HG02973 (cell line): ENCODE measurements around the gene LAMB4.
"Not testable (repeated sequence)": the region's sequence is repeated elsewhere in the genome, so short reads cannot be mapped to it uniquely, and the experiment has no call there.

ENCODE experiments used
- ATAC-seq: cut with Tn5 transposase; IDR thresholded peaks from one replicate; pipeline ENCODE4 v1.9.1; 2021; ENCODE audit warnings: moderate library complexity; ENCODE audit not compliant: unreplicated experiment

Gene LAMB4

GRCh38 chr7:108054537-108054936 lies 75.6 kb downstream of the LAMB4 start:
- ATAC-seq, result no peak

- ATAC-seq, result no peak
These were observed 76.9 kb downstream of the LAMB4 start for GRCh38 chr7:108053250-108053649.

- ATAC-seq, result no peak
These were observed 78.7 kb downstream of the LAMB4 start for GRCh38 chr7:108051454-108051853.

DNA sequence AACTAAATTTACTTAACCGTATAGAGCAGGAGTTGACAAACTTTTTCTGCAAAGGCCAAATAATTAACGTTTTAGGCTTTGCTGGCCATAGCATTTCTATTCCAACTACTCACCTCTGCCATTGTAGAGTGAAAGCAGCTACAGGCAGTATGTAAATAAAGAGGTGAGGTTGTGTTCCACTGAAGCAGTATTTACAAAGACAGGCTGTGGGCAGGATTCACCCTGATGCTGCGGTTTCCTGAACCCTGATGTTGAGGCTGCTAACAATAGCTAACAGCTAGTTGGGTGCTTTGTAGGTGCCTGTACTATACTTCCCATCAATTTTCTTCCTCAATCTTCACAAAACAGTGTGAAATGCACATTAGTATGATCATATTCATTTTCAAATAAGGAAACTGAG lies 80.2 kb downstream of the LAMB4 start:
- no peak for ATAC-seq

DNA sequence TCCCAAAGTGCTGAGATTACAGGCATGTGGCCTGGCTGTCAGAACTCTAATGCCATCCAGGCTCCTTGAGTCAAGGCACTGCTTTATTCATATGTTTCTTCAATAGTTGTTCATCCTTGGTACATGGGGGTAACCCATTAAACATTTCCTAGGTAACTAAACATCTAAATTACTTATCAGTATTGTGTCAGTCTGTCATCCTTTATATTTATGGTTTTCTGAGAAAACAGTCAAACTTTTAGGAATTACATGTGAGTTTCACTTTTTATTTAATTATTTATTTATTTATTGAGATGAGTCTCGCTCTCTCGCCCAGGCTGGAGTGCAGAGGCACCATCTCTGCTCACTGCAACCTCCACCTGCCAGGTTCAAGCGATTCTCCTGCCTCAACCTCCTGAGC lies 81.7 kb downstream of the LAMB4 start:
- no peak for ATAC-seq

GRCh38 chr7:108046952-108047506 lies 83.1 kb downstream of the LAMB4 start:
- ATAC-seq, result no peak

DNA sequence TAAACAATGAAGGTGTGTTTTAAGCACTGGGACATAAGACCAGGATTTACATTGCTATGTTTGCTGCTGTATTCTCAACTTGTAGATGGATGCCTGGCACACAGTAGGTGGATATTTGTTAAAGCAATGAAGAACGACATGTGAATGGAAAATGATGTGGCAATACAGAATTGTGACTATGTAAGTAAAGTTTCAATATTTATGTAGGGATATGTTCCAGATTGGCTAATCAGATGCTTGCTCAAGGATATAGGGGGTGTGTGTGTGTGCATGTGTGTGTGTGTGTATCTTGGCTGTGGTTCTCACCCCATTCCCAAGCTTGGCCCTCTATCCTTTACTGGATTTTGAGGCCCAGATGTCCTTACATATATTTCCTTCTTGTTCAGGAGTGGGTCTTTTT lies 84.5 kb downstream of the LAMB4 start:
- no peak for ATAC-seq

DNA sequence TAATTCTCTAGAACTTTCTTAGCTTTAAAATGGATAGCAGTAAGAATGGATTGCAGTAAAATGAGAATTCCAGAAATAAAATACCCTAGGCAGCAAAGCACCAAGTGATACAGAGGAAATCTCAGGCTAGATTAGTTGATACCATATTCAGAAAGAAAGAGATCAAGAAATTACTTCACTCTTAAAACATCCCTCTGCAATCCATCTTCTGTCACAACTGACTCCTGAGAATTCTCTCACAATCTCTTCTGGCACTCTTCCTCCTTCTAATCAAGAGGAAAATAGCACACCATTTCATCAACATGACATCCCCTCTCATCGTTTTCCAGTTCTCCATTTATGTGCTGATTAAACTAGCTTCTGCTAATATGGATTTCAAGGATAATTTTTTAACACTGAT lies 85.0 kb downstream of the LAMB4 start:
- no peak for ATAC-seq

DNA sequence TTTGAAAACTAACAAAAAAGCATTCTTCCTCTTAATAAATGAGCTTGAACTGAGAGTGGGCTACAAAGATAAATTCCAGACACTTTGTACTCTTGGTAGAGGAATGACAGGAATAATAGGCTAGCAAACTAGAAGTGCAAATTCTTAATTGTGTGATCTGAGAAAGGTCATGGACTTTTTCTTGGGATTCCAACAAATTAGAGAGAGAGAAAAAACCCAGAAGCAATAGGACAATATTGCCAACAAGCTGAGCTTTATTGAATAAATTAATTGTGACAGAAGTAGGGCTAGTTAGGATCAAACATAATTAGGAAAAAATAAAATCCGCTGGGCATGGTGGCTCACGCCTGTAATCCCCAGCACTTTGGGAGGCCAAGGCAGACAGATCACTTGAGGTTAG lies 85.8 kb downstream of the LAMB4 start:
- ATAC-seq, result no peak

- no peak for ATAC-seq
These were observed 91.2 kb downstream of the LAMB4 start for GRCh38 chr7:108038986-108039385.

DNA sequence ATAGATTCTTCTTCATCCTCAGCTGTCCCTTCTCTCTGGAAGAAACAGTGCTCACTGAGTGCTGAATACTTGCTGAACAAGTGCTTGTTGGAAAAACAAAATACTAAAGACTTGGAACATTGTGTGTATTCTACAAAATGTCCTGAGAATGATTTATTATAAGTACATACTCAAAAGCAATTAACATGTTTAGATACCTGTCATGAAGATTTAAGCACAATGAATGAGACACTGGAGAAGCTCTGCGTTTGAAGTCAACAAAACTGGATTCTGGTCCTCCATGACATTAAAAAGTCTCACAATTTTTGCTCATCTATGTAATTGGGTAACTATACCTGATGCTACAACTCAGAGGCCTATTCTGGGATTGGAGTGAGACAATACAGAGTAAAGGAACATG lies 92.4 kb downstream of the LAMB4 start:
- ATAC-seq, result no peak

DNA sequence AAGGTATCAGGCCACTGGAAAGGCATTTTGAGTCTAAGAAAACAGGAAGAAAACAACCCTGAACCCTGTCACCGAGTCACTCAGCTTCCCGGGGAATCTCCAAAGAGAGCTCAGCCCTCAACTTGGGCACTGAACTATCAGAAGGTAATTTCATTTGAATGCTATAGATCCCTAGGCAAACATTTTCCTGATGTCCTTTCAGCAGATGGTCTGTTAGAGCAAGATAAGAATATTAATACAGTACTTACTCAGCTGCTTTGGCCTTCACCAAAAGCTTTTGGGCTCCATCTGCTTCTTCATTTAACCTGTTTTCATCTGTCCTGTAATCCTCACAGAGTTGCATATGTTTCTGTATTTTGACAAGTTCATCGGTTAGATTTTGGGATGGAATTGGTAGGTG lies 93.0 kb downstream of the LAMB4 start:
- no peak for ATAC-seq

DNA sequence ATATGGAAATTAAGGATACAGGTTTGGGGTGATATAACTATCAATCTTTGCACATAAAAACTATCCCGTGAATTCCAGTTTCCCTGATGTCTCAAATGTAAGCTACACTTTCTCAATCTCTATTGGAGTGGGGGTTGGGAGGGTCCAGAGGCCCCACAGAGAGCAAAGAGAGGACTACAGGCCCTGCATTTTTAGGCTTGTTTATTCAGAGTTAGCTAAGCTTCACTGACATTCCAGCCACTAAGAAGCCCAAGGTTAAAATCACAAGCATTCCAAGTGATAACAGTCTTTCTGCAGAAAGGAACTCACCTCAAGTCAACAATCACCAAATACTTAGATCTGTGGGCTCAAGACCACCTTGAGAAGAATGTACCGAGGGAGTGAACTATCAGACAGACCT lies 95.6 kb downstream of the LAMB4 start:
- no peak for ATAC-seq

- ATAC-seq, result no peak
These were observed 96.2 kb downstream of the LAMB4 start for GRCh38 chr7:108033776-108034497.

- not testable (repeated sequence) for ATAC-seq
These were observed 96.9 kb downstream of the LAMB4 start for GRCh38 chr7:108033309-108033708.

GRCh38 chr7:108030516-108030915 lies 99.6 kb downstream of the LAMB4 start:
- ATAC-seq, result no peak

GRCh38 chr7:108029034-108029433 lies 101.1 kb downstream of the LAMB4 start:
- no peak for ATAC-seq

- ATAC-seq, result no peak
These were observed 102.0 kb downstream of the LAMB4 start for GRCh38 chr7:108028111-108028510.

- ATAC-seq, result no peak
These were observed 102.9 kb downstream of the LAMB4 start for GRCh38 chr7:108027239-108027638.

- no peak for ATAC-seq
These were observed 103.5 kb downstream of the LAMB4 start for GRCh38 chr7:108026647-108027046.

DNA sequence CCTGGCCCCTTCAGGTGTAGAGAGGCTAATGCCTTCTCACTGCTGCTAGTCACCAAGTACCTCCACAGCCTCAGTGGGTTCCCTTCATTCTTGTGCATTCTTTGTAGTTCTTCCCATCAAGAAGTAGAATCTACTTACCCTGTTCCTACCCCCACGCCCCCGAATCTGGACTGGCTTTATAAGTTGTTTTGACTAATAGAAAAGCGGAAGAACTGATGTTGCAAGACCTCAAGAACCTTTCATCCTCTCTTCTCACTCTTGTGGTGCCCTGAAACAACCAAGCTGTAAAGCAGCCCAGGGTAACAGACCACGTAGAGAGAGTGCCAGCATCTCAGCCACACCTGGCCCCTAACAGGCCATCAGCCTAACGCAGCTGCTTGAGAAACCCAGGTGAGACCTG lies 104.0 kb downstream of the LAMB4 start:
- ATAC-seq, result no peak

GRCh38 chr7:108024538-108024937 lies 105.6 kb downstream of the LAMB4 start:
- ATAC-seq, result no peak

DNA sequence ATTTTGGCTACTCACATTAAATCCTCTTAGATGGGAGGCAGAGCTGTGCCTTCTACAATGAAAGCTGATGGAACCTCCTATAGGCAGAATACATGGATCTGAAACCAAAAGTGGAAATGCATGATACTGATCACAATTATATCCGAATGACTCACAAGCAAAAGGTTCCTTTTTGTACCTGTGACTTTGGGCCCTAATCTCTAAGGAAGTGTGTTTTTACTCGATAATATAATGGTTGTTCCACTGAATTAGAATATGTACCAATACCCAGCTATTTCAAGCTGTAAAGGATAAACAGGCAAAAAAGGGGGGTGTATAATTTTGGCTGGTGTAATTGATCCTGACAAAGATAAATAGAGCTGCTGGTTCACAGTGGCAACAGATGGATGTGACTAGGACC lies 109.6 kb downstream of the LAMB4 start:
- ATAC-seq, result no peak
